NT2/D1 (cell line): Measurements from ENCODE around the gene MAD1L1.

Experiments
- DNase-seq: peaks from one replicate; pipeline ENCODE4 v3.0.0-alpha.2; 2011; ENCODE audit warnings: low read depth, low spot score
- H3K27me3 ChIP-seq: 2 replicates; pipeline ENCODE4 v1.6.0; 2011; ENCODE audit warnings: mild to moderate bottlenecking; ENCODE audit not compliant: insufficient read length, insufficient read depth
- H3K36me3 ChIP-seq: 2 replicates; pipeline ENCODE4 v1.6.1; 2011; ENCODE audit warnings: mild to moderate bottlenecking, low read length, mixed read lengths; ENCODE audit not compliant: insufficient read depth, insufficient read length
- H3K4me1 ChIP-seq: 2 replicates; pipeline ENCODE4 v1.5.1; 2011; ENCODE audit not compliant: insufficient read depth, insufficient read length
- H3K4me3 ChIP-seq: 2 replicates; pipeline ENCODE4 v1.5.1; 2011; ENCODE audit warnings: low read depth; ENCODE audit not compliant: insufficient read length
- H3K9ac ChIP-seq: 2 replicates; pipeline ENCODE4 v1.6.0; 2011; ENCODE audit warnings: low read depth; ENCODE audit not compliant: insufficient read length
- H3K9me3 ChIP-seq: 2 replicates; pipeline ENCODE4 v1.5.1; 2011; ENCODE audit warnings: mild to moderate bottlenecking, low read length; ENCODE audit not compliant: insufficient read depth
- SUZ12 ChIP-seq: IDR thresholded peaks from 2 replicates; pipeline ENCODE4 v1.6.1; 2011; ENCODE audit not compliant: insufficient read length, insufficient read depth; ENCODE audit errors: extremely low read depth
- YY1 ChIP-seq: IDR thresholded peaks from 2 replicates; pipeline ENCODE4 v1.6.1; 2011; ENCODE audit not compliant: insufficient read length, insufficient read depth
- ZNF274 ChIP-seq: IDR thresholded peaks from 2 replicates; pipeline ENCODE4 v1.6.1; 2011; ENCODE audit warnings: mild to moderate bottlenecking, low read depth, low read length

The MAD1L1 gene

DNA sequence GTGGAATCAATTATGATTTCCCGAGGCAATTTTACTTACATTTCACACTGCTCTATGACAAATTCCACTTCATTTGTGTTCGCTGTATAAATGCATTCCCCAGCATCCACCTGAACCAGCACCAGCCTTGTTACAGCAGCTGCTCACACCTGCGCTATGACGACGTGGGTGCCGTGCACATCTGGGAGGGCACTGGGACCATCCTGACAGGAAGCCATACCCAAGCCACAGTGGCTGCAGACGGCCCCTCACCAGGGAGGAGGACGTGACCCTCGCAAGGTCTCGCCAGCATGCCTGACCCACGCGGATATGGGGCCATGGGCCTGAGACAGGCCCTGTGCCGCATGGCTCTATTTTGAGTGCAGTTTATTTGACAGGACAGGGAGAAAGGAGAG lies 201.3 kb downstream of the MAD1L1 start:
- Histone ChIP-seq H3K9me3 (peaks cover 11% of the 10 kb centered on the region), H3K9ac (peak overlapping the region; percentile 47), H3K36me3 (peaks cover 5% of the 10 kb centered on the region), H3K27me3 (no peaks in the 10 kb centered on the region), H3K4me3 (no peak overlapping the region), H3K4me1 (peaks cover 17% of the 10 kb centered on the region)
- DNase-seq = no peak
- TF ChIP-seq ZNF274 = no peak
- TF ChIP-seq YY1 = no peak
- no peak for TF ChIP-seq SUZ12

DNA sequence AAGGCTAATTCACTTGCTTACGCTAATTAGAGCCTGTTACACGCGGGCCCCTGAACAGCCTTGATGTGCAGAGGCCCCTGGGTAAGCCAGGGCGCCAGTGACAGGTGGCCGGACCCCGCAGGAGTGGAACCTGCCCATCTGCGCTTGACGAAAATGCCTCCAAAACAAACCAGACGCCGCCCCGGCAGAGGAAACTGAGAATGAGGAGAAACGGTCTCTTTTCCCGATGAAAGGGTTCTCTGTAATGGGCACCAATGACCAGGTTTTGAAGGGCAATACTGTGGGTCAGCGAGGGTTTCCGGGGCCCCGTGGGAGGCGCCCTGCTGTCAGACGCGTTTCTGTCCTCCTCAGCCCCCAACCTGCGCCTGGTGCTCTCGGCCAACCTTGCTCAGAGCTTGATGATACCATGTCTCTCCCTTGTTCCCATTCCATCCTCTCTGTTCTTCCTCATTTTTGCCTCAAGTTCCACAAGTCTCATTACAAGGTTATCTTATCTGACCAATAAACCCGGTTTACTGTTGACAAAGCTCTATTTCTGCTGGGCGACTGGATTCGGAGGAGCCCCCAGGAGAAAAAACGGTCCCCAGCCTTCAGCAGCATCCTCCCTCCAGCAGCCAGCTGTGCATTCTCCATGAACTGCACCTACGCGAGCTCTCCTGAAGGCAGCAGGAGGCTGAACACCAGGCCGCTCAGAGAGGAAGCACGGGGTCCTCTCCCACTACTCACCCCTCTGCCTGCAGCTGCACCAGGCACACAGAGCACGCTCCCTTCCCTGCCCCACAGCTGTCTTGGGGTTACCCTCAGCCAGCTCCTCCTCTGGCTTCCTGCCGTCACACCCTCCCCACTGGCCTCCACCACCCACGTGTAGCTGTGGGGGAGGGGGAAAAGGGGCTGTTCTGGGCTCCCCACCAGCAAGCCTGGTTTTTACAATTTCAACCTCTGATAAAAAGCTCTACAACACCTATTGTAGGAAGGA lies 202.0 kb downstream of the MAD1L1 start:
- TF ChIP-seq YY1 (no peak), SUZ12 (no peak)
- H3K27me3 ChIP-seq = no peaks in the 10 kb centered on the region
- DNase-seq = no peak
- H3K9me3 ChIP-seq = peaks cover 18% of the 10 kb centered on the region
- H3K4me3 ChIP-seq = no peak overlapping the region
- H3K36me3 ChIP-seq = peaks cover 5% of the 10 kb centered on the region
- H3K9ac ChIP-seq = no peak overlapping the region
- peaks cover 17% of the 10 kb centered on the region for H3K4me1 ChIP-seq

DNA sequence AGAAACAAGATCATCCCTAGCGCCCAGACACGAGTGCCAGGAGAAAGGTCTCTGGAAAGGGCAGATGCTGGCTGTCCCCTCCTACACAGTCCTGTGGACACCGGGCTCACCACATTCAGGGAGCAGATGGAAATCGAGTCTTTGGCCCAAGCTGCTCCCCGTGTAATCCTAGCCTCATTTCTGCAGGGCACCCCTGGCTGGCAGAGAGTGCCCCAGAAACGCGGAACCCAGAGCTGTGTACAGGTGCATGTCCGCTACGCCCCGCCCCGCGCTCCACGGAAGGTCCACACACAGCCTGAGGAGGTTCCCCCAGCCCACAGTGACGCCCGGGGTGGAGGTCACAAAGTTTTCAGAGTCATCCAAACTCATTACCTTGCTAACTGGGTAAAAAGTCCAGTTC lies 202.8 kb downstream of the MAD1L1 start:
- peaks cover 5% of the 10 kb centered on the region for H3K36me3 ChIP-seq
- no peak overlapping the region for H3K9ac ChIP-seq
- no peak overlapping the region for H3K4me3 ChIP-seq
- no peak for DNase-seq
- H3K4me1 ChIP-seq = peaks cover 17% of the 10 kb centered on the region
- peaks cover 26% of the 10 kb centered on the region for H3K9me3 ChIP-seq
- H3K27me3 ChIP-seq = no peaks in the 10 kb centered on the region
- TF ChIP-seq YY1 (no peak), ZNF274 (no peak), SUZ12 (no peak)

DNA sequence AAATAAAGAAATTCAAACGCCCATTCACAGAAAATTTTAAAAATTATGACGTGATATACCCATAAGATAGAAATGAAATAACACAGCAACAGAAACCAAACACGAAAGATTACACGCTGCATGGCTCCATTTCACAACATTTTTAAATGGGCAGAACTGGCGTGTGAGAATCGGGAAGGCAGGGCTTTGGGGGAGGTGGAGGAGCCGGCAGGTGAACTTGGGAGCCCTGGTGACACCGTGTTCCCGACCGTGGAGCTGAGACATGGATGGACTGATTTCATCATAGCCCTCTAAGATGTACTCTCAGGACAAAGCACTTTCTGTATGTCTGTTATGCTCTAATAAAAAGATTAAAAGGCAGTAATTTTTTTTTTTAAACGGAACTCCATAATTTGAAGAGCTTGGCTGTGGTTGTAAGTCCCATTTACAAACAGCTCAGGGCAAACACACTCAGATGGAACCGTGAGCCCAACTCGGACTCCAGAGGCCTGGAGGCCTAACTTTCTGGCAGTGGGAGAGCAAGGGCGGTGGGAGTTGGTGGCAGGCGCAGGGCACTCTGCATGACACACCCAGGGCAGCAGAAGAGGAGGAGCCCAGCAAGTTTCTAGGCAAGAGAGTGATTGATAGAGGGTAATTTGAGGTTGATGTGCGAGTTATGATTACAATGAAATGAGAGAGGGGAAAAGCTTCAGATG lies 203.4 kb downstream of the MAD1L1 start:
- Histone ChIP-seq H3K27me3 (no peaks in the 10 kb centered on the region), H3K9ac (no peak overlapping the region), H3K4me1 (peaks cover 17% of the 10 kb centered on the region), H3K36me3 (peaks cover 5% of the 10 kb centered on the region), H3K4me3 (no peak overlapping the region), H3K9me3 (peaks cover 32% of the 10 kb centered on the region)
- no peak for TF ChIP-seq ZNF274
- TF ChIP-seq SUZ12 = no peak
- no peak for DNase-seq

DNA sequence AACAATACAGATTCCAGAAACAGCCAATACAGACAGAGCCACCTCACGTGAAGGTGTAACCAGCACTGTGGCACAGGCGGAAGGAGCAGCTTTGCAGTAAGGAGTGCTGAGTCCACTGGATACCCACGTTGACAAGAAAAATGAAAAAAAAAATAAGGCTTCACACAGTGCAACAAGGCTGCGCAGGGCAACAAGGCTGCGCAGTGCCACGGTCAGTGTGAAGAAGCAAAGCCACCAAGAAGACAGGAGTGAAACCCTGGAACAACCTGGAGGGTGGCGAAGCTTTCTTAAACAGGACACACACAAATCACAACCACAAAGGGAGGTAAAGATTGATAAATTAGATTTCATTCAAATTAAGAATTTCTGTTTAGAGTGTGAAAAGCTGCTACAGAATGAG lies 204.0 kb downstream of the MAD1L1 start:
- H3K4me3 ChIP-seq = no peak overlapping the region
- H3K9ac ChIP-seq = no peak overlapping the region
- H3K9me3 ChIP-seq = peaks cover 34% of the 10 kb centered on the region
- peaks cover 5% of the 10 kb centered on the region for H3K36me3 ChIP-seq
- peaks cover 17% of the 10 kb centered on the region for H3K4me1 ChIP-seq
- no peak for TF ChIP-seq ZNF274
- no peaks in the 10 kb centered on the region for H3K27me3 ChIP-seq
- no peak for DNase-seq

DNA sequence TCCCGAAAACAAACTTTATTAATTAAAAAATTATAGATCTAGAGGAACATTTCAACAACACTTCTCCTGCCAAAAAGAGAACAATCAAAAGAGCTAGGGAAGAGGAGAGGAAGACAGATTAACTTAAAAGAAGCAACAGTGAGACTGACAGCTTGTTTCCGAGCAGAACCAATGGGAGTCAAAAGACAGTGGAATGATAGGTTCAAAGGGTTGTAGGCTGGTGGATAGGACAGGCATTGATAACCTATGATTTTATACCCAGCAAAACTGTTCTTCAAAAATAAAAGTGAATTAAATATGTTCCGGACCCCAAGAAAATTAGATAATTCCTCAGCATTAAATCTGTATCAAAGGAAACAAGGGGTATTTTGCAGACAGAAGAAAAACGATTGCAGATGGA lies 207.6 kb downstream of the MAD1L1 start:
- no peak for DNase-seq

DNA sequence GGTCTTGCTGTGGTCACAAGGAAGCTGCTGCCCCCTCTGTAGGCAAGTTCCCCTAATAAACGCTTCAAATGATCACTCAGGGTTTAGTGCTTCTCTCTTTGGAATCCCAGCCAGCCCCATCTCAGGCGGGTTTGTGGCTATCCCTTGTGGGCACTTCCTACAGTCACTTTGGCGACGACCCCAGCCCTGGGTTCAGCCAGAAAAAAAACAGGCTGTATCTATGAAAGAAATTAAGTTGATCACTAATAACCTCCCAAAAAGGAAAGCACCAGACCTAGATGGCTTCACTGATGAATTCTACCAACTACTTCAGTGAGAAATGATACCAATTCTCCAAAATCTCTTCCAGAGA lies 208.2 kb downstream of the MAD1L1 start:
- TF ChIP-seq ZNF274 (no peak), YY1 (no peak), SUZ12 (no peak)
- Histone ChIP-seq H3K36me3 (no peaks in the 10 kb centered on the region), H3K9me3 (peaks cover 34% of the 10 kb centered on the region), H3K4me3 (no peak overlapping the region), H3K27me3 (no peaks in the 10 kb centered on the region), H3K9ac (no peak overlapping the region), H3K4me1 (no peaks in the 10 kb centered on the region)
- no peak for DNase-seq

More for the DNA sequence above, 207.6 kb downstream of the MAD1L1 start:
- H3K36me3 ChIP-seq = no peaks in the 10 kb centered on the region
- no peaks in the 10 kb centered on the region for H3K4me1 ChIP-seq
- no peak for TF ChIP-seq ZNF274
- no peak overlapping the region for H3K9ac ChIP-seq
- H3K4me3 ChIP-seq = no peak overlapping the region
- peaks cover 34% of the 10 kb centered on the region for H3K9me3 ChIP-seq
- no peaks in the 10 kb centered on the region for H3K27me3 ChIP-seq
